RWPE2 (cell line): Measurements from ENCODE around the gene PHLDA2.
A peak's percentile ranks its signal among the peaks of the same experiment; 100 is the strongest.

Experiments used
- ATAC-seq: fragments of 200-7000 bp; cut with Tn5 transposase; 3 replicates; pipeline ENCODE4 v1.9.1; 2021; ENCODE audit warnings: low read depth
- DNase-seq: peaks from one replicate; pipeline ENCODE4 v3.0.0-alpha.2; 2020; ENCODE audit warnings: low spot score
- H3K27ac ChIP-seq: fragments of 450-650 bp; 2 replicates; pipeline ENCODE4 v1.5.1; 2017; ENCODE audit warnings: mild to moderate bottlenecking; ENCODE audit not compliant: poor library complexity, severe bottlenecking
- H3K27me3 ChIP-seq: fragments of 250-450 bp; sonication (Bioruptor Pico); 2 replicates; pipeline ENCODE4 v1.5.1; 2021; ENCODE audit warnings: mild to moderate bottlenecking, moderate library complexity; ENCODE audit not compliant: insufficient read depth, poor library complexity, severe bottlenecking
- H3K36me3 ChIP-seq: fragments of 250-450 bp; sonication (Bioruptor Pico); 2 replicates; pipeline ENCODE4 v1.5.1; 2020; ENCODE audit warnings: low read depth, mild to moderate bottlenecking, moderate library complexity
- H3K4me1 ChIP-seq: fragments of 250-450 bp; sonication (Bioruptor Pico); 2 replicates; pipeline ENCODE4 v1.5.1; 2021; ENCODE audit warnings: mild to moderate bottlenecking, moderate library complexity; ENCODE audit not compliant: insufficient read depth, poor library complexity, severe bottlenecking
- H3K4me3 ChIP-seq: fragments of 250-450 bp; sonication (Bioruptor Pico); 2 replicates; pipeline ENCODE4 v1.5.1; 2021; ENCODE audit warnings: mild to moderate bottlenecking, moderate library complexity; ENCODE audit not compliant: severe bottlenecking
- H3K9me3 ChIP-seq: fragments of 250-450 bp; sonication (Bioruptor Pico); 2 replicates; pipeline ENCODE4 v1.5.1; 2021; ENCODE audit warnings: mild to moderate bottlenecking, moderate library complexity; ENCODE audit not compliant: severe bottlenecking
- CTCF ChIP-seq: fragments of 450-650 bp; IDR thresholded peaks from one replicate; pipeline ENCODE4 v1.5.1; 2017; ENCODE audit warnings: mild to moderate bottlenecking, moderate library complexity; ENCODE audit not compliant: poor library complexity, severe bottlenecking

PHLDA2 gene

GRCh38 chr11:2891326-2892214 is 37.6 kb downstream of the PHLDA2 start:
- TF ChIP-seq CTCF: no peak
- no peaks in the 10 kb centered on the region for H3K27me3 ChIP-seq
- no peak overlapping the region for H3K4me3 ChIP-seq
- DNase-seq (no peak), ATAC-seq (no peak)
- H3K4me1 ChIP-seq: peaks cover 22% of the 10 kb centered on the region
- no peaks in the 10 kb centered on the region for H3K36me3 ChIP-seq
- peak overlapping the region; percentile 85 for H3K27ac ChIP-seq
- no peaks in the 10 kb centered on the region for H3K9me3 ChIP-seq

- Histone ChIP-seq H3K27ac (peak overlapping the region; percentile 85), H3K9me3 (no peaks in the 10 kb centered on the region), H3K36me3 (no peaks in the 10 kb centered on the region), H3K4me1 (peaks cover 22% of the 10 kb centered on the region), H3K4me3 (peak overlapping the region; percentile 7), H3K27me3 (no peaks in the 10 kb centered on the region)
- peak; percentile 31; the same call in 2 of the 3 replicates for ATAC-seq
- peak; percentile 84 for DNase-seq
- TF ChIP-seq CTCF: no peak
These were observed 38.5 kb downstream of the PHLDA2 start for GRCh38 chr11:2890466-2891294.

GRCh38 chr11:2889362-2890273 is 39.6 kb downstream of the PHLDA2 start:
- Histone ChIP-seq H3K9me3 (no peaks in the 10 kb centered on the region), H3K27ac (peak overlapping the region; percentile 85), H3K36me3 (no peaks in the 10 kb centered on the region), H3K4me3 (no peak overlapping the region), H3K4me1 (peaks cover 22% of the 10 kb centered on the region), H3K27me3 (no peaks in the 10 kb centered on the region)
- no peak for TF ChIP-seq CTCF
- ATAC-seq (no peak), DNase-seq (no peak)

GRCh38 chr11:2888266-2888968 is 40.8 kb downstream of the PHLDA2 start:
- H3K36me3 ChIP-seq: no peaks in the 10 kb centered on the region
- ATAC-seq (peak; percentile 60), DNase-seq (no peak)
- peak; percentile 93 for TF ChIP-seq CTCF
- H3K27ac ChIP-seq: no peak overlapping the region
- no peaks in the 10 kb centered on the region for H3K9me3 ChIP-seq
- H3K4me3 ChIP-seq: no peak overlapping the region
- peaks cover 22% of the 10 kb centered on the region for H3K4me1 ChIP-seq
- H3K27me3 ChIP-seq: no peaks in the 10 kb centered on the region
